CD4-positive, CD25-positive, alpha-beta regulatory T cell (primary cell): Measurements from ENCODE around the gene TRPM4. TPM values are rescaled to one million over a fixed set of nuclear protein-coding genes. Genes with fewer than 3 reads are reported as not detected.

ENCODE experiments used
- ATAC-seq, 2 donors: fragments of 150-1000 bp; cut with Tn5 transposase; one replicate each; pipeline ENCODE4 v1.10.0; 2021; ENCODE audit warnings: low read depth in 2 of 2, moderate number of reproducible peaks in 2 of 2, moderate library complexity in 1 of 2
- DNase-seq, 3 donors: peaks; one replicate each; pipeline versions ENCODE4 v3.0.0 to v3.0.0-alpha.2; 2012 to 2022; ENCODE audit warnings: mixed read lengths in 1 of 3
- H3K27ac ChIP-seq: one replicate; pipeline ENCODE4 v1.7.0; 2013; ENCODE audit warnings: mild to moderate bottlenecking, low read length; ENCODE audit not compliant: insufficient read depth, poor library complexity, severe bottlenecking
- H3K27me3 ChIP-seq: one replicate; pipeline ENCODE4 v1.7.0; 2013; ENCODE audit warnings: low read length; ENCODE audit not compliant: control insufficient read depth, insufficient read depth
- H3K36me3 ChIP-seq: one replicate; pipeline ENCODE4 v1.7.0; 2013; ENCODE audit warnings: mild to moderate bottlenecking, low read length, moderate library complexity; ENCODE audit not compliant: control insufficient read depth, insufficient read depth
- H3K4me1 ChIP-seq: 2 replicates; pipeline ENCODE4 v1.7.0; 2013; ENCODE audit warnings: mild to moderate bottlenecking, low read length; ENCODE audit not compliant: insufficient read depth, control insufficient read depth, poor library complexity, severe bottlenecking
- H3K4me3 ChIP-seq: one replicate; pipeline ENCODE4 v1.7.0; 2013; ENCODE audit warnings: low read depth, mild to moderate bottlenecking, low read length, moderate library complexity
- H3K9me3 ChIP-seq, 2 experiments: 1 replicate in 1 of 2; 2 replicates in 1 of 2; pipeline ENCODE4 v1.7.0; 2013; ENCODE audit warnings: low read length in 2 of 2, mild to moderate bottlenecking in 1 of 2, moderate library complexity in 1 of 2; ENCODE audit not compliant: control insufficient read depth in 2 of 2
- H3K27ac Mint-ChIP-seq, 3 donors: one replicate each; pipeline ENCODE4 v1.8.0; 2020 to 2022; ENCODE audit warnings: mild to moderate bottlenecking in 3 of 3, mixed read lengths in 3 of 3, moderate library complexity in 2 of 3
- H3K27me3 Mint-ChIP-seq: one replicate; pipeline ENCODE4 v1.8.0; 2022; ENCODE audit warnings: mild to moderate bottlenecking, mixed read lengths
- H3K36me3 Mint-ChIP-seq: one replicate; pipeline ENCODE4 v1.8.0; 2020; ENCODE audit warnings: mixed read lengths
- H3K4me1 Mint-ChIP-seq, 4 donors: one replicate each; pipeline ENCODE4 v1.8.0; 2020 to 2022; ENCODE audit warnings: mixed read lengths in 4 of 4, mild to moderate bottlenecking in 1 of 4
- H3K4me3 Mint-ChIP-seq, 4 donors: one replicate each; pipeline ENCODE4 v1.8.0; 2020 to 2022; ENCODE audit warnings: mild to moderate bottlenecking in 4 of 4, mixed read lengths in 4 of 4, moderate library complexity in 3 of 4
- H3K9me3 Mint-ChIP-seq, 7 donors: one replicate each; pipeline ENCODE4 v1.8.0; 2020 to 2022; ENCODE audit warnings: mixed read lengths in 7 of 7, mild to moderate bottlenecking in 3 of 7, moderate library complexity in 2 of 7
- polyA plus RNA-seq, 4 donors: library from polyadenylated mRNA; unstranded; fragments of 300-500 nt; fragmentation: Illumina TruSeq; gene quantifications; one replicate each; pipeline ENCODE4 v1.2.3, GENCODE V29; 2021
- total RNA-seq: library from RNA; stranded (reverse); gene quantifications from one replicate; pipeline ENCODE4 v1.2.3, GENCODE V29; 2022

TRPM4 gene
- total and polyA plus RNA-seq, 5 donors from 2014 or later, result not detected

- peaks cover 5 to 17% (median 9%) of the 10 kb centered on the region in 4 donors for H3K4me1 Mint-ChIP-seq
- H3K27ac Mint-ChIP-seq, result peak overlapping the region in 1 of 3 donors; percentile 43
- no peak for ATAC-seq
- no peaks in the 10 kb centered on the region for H3K36me3 Mint-ChIP-seq
- H3K4me1 ChIP-seq, result peaks cover 5% of the 10 kb centered on the region
- H3K27me3 Mint-ChIP-seq, result peaks cover 7% of the 10 kb centered on the region
- no peak overlapping the region for H3K27ac ChIP-seq
- H3K4me3 ChIP-seq, result no peak overlapping the region
- H3K27me3 ChIP-seq, result no peaks in the 10 kb centered on the region
- H3K36me3 ChIP-seq, result no peaks in the 10 kb centered on the region
- peaks cover 0 to 16% (median 0%) of the 10 kb centered on the region in 7 donors for H3K9me3 Mint-ChIP-seq
- H3K4me3 Mint-ChIP-seq, result no peak overlapping the region
- DNase-seq, result no peak
- peaks cover 0 to 2% of the 10 kb centered on the region in 2 experiments for H3K9me3 ChIP-seq
Measured at GRCh38 chr19:49189259-49189658, 31.7 kb downstream of the TRPM4 start.

GRCh38 chr19:49190781-49191180 is 33.2 kb downstream of the TRPM4 start:
- H3K36me3 Mint-ChIP-seq, result no peaks in the 10 kb centered on the region
- peaks cover 7% of the 10 kb centered on the region for H3K27me3 Mint-ChIP-seq
- ATAC-seq, result no peak
- Histone ChIP-seq H3K27ac (no peak overlapping the region), H3K27me3 (no peaks in the 10 kb centered on the region), H3K9me3 (no peaks in the 10 kb centered on the region), H3K4me1 (peaks cover 5% of the 10 kb centered on the region), H3K4me3 (no peak overlapping the region), H3K36me3 (no peaks in the 10 kb centered on the region)
- no peak overlapping the region for H3K4me3 Mint-ChIP-seq
- H3K27ac Mint-ChIP-seq, result peak overlapping the region in 1 of 3 donors; percentile 32
- peaks cover 5 to 17% (median 9%) of the 10 kb centered on the region in 4 donors for H3K4me1 Mint-ChIP-seq
- DNase-seq, result no peak
- peaks cover 0 to 7% (median 0%) of the 10 kb centered on the region in 7 donors for H3K9me3 Mint-ChIP-seq

- Mint-ChIP-seq H3K27me3 (peaks cover 7% of the 10 kb centered on the region), H3K36me3 (no peaks in the 10 kb centered on the region), H3K27ac (no peak overlapping the region), H3K4me3 (no peak overlapping the region), H3K4me1 (peaks cover 0 to 15% (median 6%) of the 10 kb centered on the region in 4 donors), H3K9me3 (no peaks in the 10 kb centered on the region)
- DNase-seq (no peak), ATAC-seq (no peak)
- H3K4me3 ChIP-seq, result no peak overlapping the region
- no peak overlapping the region for H3K27ac ChIP-seq
- no peaks in the 10 kb centered on the region for H3K9me3 ChIP-seq
- no peaks in the 10 kb centered on the region for H3K27me3 ChIP-seq
- no peaks in the 10 kb centered on the region for H3K36me3 ChIP-seq
- peaks cover 5% of the 10 kb centered on the region for H3K4me1 ChIP-seq
Measured at GRCh38 chr19:49193822-49194394, 36.3 kb downstream of the TRPM4 start.

- Histone ChIP-seq H3K4me3 (no peak overlapping the region), H3K27me3 (no peaks in the 10 kb centered on the region), H3K4me1 (peaks cover 5% of the 10 kb centered on the region), H3K27ac (no peak overlapping the region), H3K9me3 (no peaks in the 10 kb centered on the region), H3K36me3 (no peaks in the 10 kb centered on the region)
- no peak for DNase-seq
- Mint-ChIP-seq H3K4me3 (no peak overlapping the region), H3K27me3 (peaks cover 9% of the 10 kb centered on the region), H3K4me1 (peaks cover 0 to 13% (median 5%) of the 10 kb centered on the region in 4 donors), H3K27ac (no peak overlapping the region), H3K36me3 (no peaks in the 10 kb centered on the region), H3K9me3 (no peaks in the 10 kb centered on the region)
- no peak for ATAC-seq
Measured at GRCh38 chr19:49194408-49194807, 36.8 kb downstream of the TRPM4 start.

DNA sequence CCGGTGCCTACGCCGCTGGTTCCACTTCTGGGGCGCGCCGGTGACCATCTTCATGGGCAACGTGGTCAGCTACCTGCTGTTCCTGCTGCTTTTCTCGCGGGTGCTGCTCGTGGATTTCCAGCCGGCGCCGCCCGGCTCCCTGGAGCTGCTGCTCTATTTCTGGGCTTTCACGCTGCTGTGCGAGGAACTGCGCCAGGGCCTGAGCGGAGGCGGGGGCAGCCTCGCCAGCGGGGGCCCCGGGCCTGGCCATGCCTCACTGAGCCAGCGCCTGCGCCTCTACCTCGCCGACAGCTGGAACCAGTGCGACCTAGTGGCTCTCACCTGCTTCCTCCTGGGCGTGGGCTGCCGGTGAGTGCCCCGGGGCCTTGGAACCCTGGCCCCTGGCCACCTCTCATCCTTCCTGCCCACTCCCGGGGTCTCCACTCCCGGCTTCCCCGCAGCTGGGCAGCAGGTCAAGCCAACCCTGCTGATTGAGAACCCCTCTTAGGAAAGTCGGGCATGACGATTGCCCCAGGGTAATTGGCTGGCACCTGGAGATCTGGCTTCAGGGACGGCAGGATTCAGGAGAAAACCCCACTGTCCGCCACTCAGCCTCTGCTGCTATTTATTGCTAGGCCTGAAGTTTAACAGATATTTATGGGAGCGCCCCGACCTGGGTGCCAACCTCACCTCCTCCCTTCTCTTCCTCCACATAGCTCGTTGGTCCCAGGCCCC is 39.1 kb downstream of the TRPM4 start:
- DNase-seq, result no peak
- peaks cover 0 to 1% (median 0%) of the 10 kb centered on the region in 7 donors for H3K9me3 Mint-ChIP-seq
- no peaks in the 10 kb centered on the region for H3K36me3 Mint-ChIP-seq
- Histone ChIP-seq H3K4me1 (no peaks in the 10 kb centered on the region), H3K4me3 (no peak overlapping the region), H3K36me3 (no peaks in the 10 kb centered on the region), H3K27me3 (no peaks in the 10 kb centered on the region), H3K9me3 (no peaks in the 10 kb centered on the region), H3K27ac (no peak overlapping the region)
- no peak for ATAC-seq
- peaks cover 6% of the 10 kb centered on the region for H3K27me3 Mint-ChIP-seq
- H3K4me3 Mint-ChIP-seq, result no peak overlapping the region
- no peak overlapping the region for H3K27ac Mint-ChIP-seq
- H3K4me1 Mint-ChIP-seq, result peaks cover 0 to 5% (median 2%) of the 10 kb centered on the region in 4 donors

- Mint-ChIP-seq H3K27ac (no peak overlapping the region), H3K9me3 (peaks cover 0 to 1% (median 0%) of the 10 kb centered on the region in 7 donors), H3K36me3 (no peaks in the 10 kb centered on the region), H3K4me3 (no peak overlapping the region), H3K4me1 (peaks cover 0 to 5% (median 2%) of the 10 kb centered on the region in 4 donors), H3K27me3 (peaks cover 6% of the 10 kb centered on the region)
- Histone ChIP-seq H3K9me3 (no peaks in the 10 kb centered on the region), H3K36me3 (no peaks in the 10 kb centered on the region), H3K4me1 (no peaks in the 10 kb centered on the region), H3K27me3 (no peaks in the 10 kb centered on the region), H3K4me3 (no peak overlapping the region), H3K27ac (no peak overlapping the region)
- ATAC-seq (no peak), DNase-seq (no peak)
Measured at GRCh38 chr19:49200238-49200862, 42.8 kb downstream of the TRPM4 start.

DNA sequence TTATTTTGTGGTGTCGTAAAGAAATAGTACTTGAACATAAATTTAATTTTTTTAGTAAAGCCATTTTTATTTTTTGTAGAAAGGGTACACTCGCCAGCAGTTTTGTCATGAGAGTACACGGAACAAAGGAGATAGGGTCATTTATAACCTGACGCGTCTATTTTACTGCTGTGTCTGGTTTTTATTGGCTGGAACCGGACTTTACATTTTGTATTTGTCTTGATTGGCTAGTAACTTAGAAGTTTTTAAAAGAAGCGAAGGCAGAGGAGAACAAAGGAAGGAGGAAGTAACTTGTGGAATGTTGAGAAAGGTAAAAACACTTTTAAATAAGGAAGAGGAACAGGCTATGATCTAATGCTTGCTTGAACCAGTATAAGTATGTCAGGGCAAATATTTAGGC is 43.5 kb downstream of the TRPM4 start:
- no peaks in the 10 kb centered on the region for H3K36me3 ChIP-seq
- ATAC-seq, result no peak
- no peaks in the 10 kb centered on the region for H3K9me3 ChIP-seq
- no peaks in the 10 kb centered on the region for H3K27me3 ChIP-seq
- no peak overlapping the region for H3K4me3 ChIP-seq
- DNase-seq, result no peak
- no peaks in the 10 kb centered on the region for H3K36me3 Mint-ChIP-seq
- no peaks in the 10 kb centered on the region for H3K4me1 ChIP-seq
- H3K27ac ChIP-seq, result no peak overlapping the region
- no peak overlapping the region for H3K4me3 Mint-ChIP-seq
- peak overlapping the region in 1 of 3 donors; percentile 76 for H3K27ac Mint-ChIP-seq
- H3K27me3 Mint-ChIP-seq, result peaks cover 6% of the 10 kb centered on the region
- peaks cover 0 to 5% (median 2%) of the 10 kb centered on the region in 4 donors for H3K4me1 Mint-ChIP-seq
- H3K9me3 Mint-ChIP-seq, result peaks cover 0 to 1% (median 0%) of the 10 kb centered on the region in 7 donors
